Measurements from ENCODE around the gene ERBB2. TPM values are rescaled to one million over a fixed set of nuclear protein-coding genes. Genes with fewer than 3 reads are reported as not detected.

ERBB2 gene
- total and polyA plus RNA-seq, 2 of the 13 experiments (the other 11 are each of a cell fraction or from before 2014, with no cell fraction given): 57.7 to 64.1 TPM

DNA sequence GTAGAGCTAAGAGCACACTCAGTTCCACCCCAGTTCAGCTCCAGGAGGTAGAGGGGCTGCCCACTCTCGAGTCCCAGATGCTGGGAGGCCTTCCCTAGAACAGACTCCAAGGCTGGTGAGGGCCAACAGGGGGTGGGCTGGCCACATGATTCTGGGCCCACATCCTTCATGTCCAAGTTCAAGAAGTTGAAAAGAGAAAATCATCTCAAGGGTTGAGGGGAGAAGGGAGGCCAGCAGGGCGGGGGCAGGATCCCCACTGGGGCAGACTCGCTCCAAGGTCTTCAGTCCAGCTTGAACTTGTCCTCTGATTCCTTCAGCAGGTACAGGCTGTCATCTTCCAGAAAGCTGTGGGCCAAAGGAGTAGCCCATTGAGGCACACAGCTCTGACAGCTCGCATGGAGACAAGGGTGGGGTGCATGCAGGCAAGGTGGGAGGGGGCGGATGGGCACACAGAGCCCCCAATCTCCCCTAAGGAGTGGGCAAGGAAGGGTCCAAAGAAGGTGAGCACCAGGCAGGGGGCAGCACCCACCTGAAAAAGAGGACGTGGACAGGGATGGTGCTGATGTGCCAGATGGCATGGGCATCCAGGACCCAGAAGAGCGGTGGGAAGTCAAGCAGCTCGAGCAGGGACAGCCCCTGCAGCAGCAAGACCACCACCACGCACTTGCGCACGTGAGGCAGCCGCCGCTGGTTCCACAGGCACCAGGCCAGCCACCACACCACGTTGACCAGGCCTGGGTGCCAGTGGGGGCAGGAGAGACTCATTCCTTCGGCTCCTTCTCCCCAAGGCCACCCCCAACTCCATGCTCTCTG is 27.1 kb upstream of the ERBB2 start (continued):
- TF ChIP-seq GMEB2 (CRISPR knock-in tag; IDR thresholded peaks at IDR 0.05; ENCODE audit: low read depth) (no peak), MZF1 (CRISPR knock-in tag; IDR thresholded peaks at IDR 0.05; ENCODE audit: borderline replicate concordance) (no peak), KDM1A (CRISPR knock-in tag; IDR thresholded peaks at IDR 0.05) (no peak), ZNF713 (CRISPR knock-in tag; IDR thresholded peaks at IDR 0.05) (no peak), FOXJ3 (CRISPR knock-in tag; IDR thresholded peaks at IDR 0.05; ENCODE audit: borderline replicate concordance) (no peak), ZXDC (CRISPR knock-in tag; IDR thresholded peaks at IDR 0.05) (no peak), CTCF (CRISPR knock-in tag; IDR thresholded peaks at IDR 0.05) (peak; percentile 14; the same call in 1 of the 2 replicates), ZNF776 (CRISPR knock-in tag; IDR thresholded peaks at IDR 0.05) (0 out of 2 replicates have a peak, but pooled peaks have one; percentile 12), ZNF749 (CRISPR knock-in tag; IDR thresholded peaks at IDR 0.05; ENCODE audit: borderline replicate concordance) (no peak), MYC (CRISPR knock-in tag; IDR thresholded peaks at IDR 0.05; ENCODE audit: borderline replicate concordance) (no peak), ZNF225 (CRISPR knock-in tag; IDR thresholded peaks at IDR 0.05) (no peak), NCOA1 (CRISPR knock-in tag; IDR thresholded peaks at IDR 0.05) (no peak), ZNF382 (CRISPR knock-in tag; IDR thresholded peaks at IDR 0.05; ENCODE audit: borderline replicate concordance) (no peak), ZNF589 (CRISPR knock-in tag; conservative IDR thresholded peaks at IDR 0.05) (0 out of 2 replicates have a peak, but pooled peaks have one; percentile 10), ZNF572 (CRISPR knock-in tag; IDR thresholded peaks at IDR 0.05) (peak; percentile 24; the same call in 1 of the 2 replicates), HHEX (CRISPR knock-in tag; IDR thresholded peaks at IDR 0.05) (no peak), PRDM4 (CRISPR knock-in tag; IDR thresholded peaks at IDR 0.05; ENCODE audit: borderline replicate concordance) (no peak)
- TF ChIP-seq, protein P1, sequence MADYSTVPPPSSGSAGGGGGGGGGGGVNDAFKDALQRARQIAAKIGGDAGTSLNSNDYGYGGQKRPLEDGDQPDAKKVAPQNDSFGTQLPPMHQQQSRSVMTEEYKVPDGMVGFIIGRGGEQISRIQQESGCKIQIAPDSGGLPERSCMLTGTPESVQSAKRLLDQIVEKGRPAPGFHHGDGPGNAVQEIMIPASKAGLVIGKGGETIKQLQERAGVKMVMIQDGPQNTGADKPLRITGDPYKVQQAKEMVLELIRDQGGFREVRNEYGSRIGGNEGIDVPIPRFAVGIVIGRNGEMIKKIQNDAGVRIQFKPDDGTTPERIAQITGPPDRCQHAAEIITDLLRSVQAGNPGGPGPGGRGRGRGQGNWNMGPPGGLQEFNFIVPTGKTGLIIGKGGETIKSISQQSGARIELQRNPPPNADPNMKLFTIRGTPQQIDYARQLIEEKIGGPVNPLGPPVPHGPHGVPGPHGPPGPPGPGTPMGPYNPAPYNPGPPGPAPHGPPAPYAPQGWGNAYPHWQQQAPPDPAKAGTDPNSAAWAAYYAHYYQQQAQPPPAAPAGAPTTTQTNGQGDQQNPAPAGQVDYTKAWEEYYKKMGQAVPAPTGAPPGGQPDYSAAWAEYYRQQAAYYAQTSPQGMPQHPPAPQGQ (CRISPR knock-in tag; IDR thresholded peaks at IDR 0.05; ENCODE audit: borderline replicate concordance): 0 out of 2 replicates have a peak, but pooled peaks have one; percentile 44
